Lower leg skin (tissue), 4 donors: ENCODE results near the gene UBE2V1. TPM values are rescaled to one million over a fixed set of nuclear protein-coding genes. Genes with fewer than 3 reads are reported as not detected.

Experiments
- DNase-seq, 2 donors: peaks; one replicate each; pipeline ENCODE4 v3.0.0-alpha.2; 2019; ENCODE audit warnings: low spot score in 2 of 2
- H3K4me3 ChIP-seq: fragments of 200-600 bp; sonication (generic); 2 replicates; pipeline ENCODE4 v1.5.1; 2017; ENCODE audit warnings: mild to moderate bottlenecking, low read depth; ENCODE audit not compliant: poor library complexity, severe bottlenecking
- POLR2A ChIP-seq, 2 donors: fragments of 450-650 bp; IDR thresholded peaks; one replicate each; pipeline ENCODE4 v1.6.1; 2016 to 2017; ENCODE audit warnings: antibody characterized with exemption in 2 of 2, mild to moderate bottlenecking in 1 of 2, moderate library complexity in 1 of 2
- WGBS, 2 donors: methylation state at CpG; one replicate each; pipeline ENCODE4 v1.1.5; 2018; 5-methylcytosine and 5-hydroxymethylcytosine counted together
- intact Hi-C: fragments of 100-400 bp; cut with DNase I; formaldehyde crosslinking; loops from one replicate; pipeline ENCODE4 v1.15.0; 2023; ENCODE audit warnings: low total_unique reads
- total RNA-seq, 4 donors: library from RNA; depleted of rRNA; stranded (reverse); fragments of >200 nt; gene quantifications; one replicate each; pipeline ENCODE4 v1.1.0, GENCODE V29; 2016
- TF ChIP-seq, protein P1 (sequence below), 3 donors: fragments of 450-650 bp; IDR thresholded peaks; one replicate each; pipeline ENCODE4 v1.5.1; 2016; ENCODE audit warnings: antibody characterized with exemption in 3 of 3, mild to moderate bottlenecking in 3 of 3, moderate library complexity in 2 of 3

Gene UBE2V1
- total RNA-seq, 4 donors from 2014 or later, result 50.8 to 105 (median 75.6) TPM

DNA sequence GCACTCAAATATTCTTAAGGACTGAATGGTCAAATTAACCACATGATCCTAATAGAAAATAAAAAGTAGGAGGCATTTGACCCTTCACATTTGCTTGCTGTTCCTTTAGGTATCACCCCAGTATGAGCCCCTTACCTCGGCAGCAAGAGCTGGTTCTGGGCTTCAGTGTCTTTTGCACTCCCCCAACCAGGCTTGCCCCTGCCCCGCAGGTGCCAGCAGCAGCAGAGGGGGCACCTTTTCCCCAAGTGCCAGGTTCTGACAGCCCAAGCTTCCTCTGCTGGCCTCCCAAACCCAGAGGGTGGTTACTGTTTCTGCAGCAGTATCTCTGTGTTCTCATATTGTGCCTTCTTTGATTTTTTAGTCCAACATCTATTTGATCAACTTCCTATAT, 23.2 kb downstream of the UBE2V1 start:
- intact Hi-C loops, result no loop called here
- WGBS, 2 donors, result 83 to 88% methylated on average over 2 of the region's 2 CpGs
- no peak overlapping the region for H3K4me3 ChIP-seq
- peak in 1 of 2 donors; percentile 61 for DNase-seq
- TF ChIP-seq, protein P1, sequence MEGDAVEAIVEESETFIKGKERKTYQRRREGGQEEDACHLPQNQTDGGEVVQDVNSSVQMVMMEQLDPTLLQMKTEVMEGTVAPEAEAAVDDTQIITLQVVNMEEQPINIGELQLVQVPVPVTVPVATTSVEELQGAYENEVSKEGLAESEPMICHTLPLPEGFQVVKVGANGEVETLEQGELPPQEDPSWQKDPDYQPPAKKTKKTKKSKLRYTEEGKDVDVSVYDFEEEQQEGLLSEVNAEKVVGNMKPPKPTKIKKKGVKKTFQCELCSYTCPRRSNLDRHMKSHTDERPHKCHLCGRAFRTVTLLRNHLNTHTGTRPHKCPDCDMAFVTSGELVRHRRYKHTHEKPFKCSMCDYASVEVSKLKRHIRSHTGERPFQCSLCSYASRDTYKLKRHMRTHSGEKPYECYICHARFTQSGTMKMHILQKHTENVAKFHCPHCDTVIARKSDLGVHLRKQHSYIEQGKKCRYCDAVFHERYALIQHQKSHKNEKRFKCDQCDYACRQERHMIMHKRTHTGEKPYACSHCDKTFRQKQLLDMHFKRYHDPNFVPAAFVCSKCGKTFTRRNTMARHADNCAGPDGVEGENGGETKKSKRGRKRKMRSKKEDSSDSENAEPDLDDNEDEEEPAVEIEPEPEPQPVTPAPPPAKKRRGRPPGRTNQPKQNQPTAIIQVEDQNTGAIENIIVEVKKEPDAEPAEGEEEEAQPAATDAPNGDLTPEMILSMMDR (IDR thresholded peaks at IDR 0.05), result no peak
- no peak for TF ChIP-seq POLR2A (IDR thresholded peaks at IDR 0.05)

DNA sequence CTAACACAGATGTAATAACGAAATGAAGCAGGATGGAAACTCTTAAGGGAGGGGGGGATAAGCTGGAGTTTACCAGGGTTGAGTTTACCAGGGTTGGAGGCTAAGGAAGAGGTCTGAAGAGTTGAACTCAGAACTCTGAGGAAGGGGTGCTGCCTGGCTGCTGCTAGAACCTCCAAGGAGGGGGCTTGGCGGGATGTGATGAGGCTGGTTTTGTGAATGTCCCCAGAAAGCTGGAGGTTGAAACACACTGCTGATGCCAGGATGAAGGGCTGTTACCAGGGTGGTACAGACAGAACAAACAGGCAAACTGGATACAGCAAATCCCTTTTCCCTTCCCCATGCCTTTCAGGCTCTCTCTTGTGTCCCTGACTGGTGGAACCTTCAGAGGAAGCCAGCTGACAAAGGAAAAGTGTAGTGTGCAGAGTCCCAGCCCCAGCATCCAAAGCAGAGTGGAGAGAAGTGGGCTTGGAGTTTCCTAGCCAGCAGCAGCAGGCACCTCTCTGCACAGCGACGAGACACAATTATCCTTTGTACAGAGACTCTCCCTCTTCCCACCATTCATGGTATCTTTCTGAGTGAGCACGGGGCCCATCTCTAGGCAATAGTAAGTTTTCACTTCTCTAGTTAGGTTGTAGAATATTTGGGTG, 23.7 kb downstream of the UBE2V1 start:
- intact Hi-C loops, result no loop called here
- DNase-seq, result peak in 1 of 2 donors; percentile 65
- WGBS, 2 donors, result 75 to 82% methylated on average over 5 of the region's 5 CpGs

DNA sequence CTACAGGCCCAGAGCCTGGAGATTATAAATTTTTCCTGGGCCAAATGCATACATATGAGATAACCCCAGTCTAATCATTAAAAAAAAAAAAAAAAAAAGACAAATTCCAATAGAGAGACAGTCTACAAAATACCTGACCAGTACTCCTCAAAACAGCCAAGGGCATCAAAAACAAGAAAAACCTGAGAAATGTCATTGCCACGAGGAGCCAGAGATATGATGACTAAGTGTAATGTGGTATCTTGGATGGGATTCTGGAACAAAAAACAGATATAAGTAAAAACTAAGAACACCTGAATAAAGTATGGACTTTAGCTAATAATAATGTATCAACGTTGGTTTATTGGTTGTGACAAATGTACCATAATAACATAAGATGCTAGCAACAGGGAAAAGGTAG, 24.9 kb downstream of the UBE2V1 start:
- 37 to 42% methylated on average over 2 of the region's 2 CpGs for WGBS, 2 donors
- no peak overlapping the region for H3K4me3 ChIP-seq
- no peak for DNase-seq
- intact Hi-C loops, result no loop called here
- no peak for TF ChIP-seq POLR2A (IDR thresholded peaks at IDR 0.05)
- TF ChIP-seq, protein P1 (IDR thresholded peaks at IDR 0.05), result no peak

More for the DNA sequence above, 23.7 kb downstream of the UBE2V1 start:
- H3K4me3 ChIP-seq, result no peak overlapping the region
- TF ChIP-seq POLR2A (IDR thresholded peaks at IDR 0.05), result no peak
- TF ChIP-seq, protein P1 (IDR thresholded peaks at IDR 0.05), result no peak

DNA sequence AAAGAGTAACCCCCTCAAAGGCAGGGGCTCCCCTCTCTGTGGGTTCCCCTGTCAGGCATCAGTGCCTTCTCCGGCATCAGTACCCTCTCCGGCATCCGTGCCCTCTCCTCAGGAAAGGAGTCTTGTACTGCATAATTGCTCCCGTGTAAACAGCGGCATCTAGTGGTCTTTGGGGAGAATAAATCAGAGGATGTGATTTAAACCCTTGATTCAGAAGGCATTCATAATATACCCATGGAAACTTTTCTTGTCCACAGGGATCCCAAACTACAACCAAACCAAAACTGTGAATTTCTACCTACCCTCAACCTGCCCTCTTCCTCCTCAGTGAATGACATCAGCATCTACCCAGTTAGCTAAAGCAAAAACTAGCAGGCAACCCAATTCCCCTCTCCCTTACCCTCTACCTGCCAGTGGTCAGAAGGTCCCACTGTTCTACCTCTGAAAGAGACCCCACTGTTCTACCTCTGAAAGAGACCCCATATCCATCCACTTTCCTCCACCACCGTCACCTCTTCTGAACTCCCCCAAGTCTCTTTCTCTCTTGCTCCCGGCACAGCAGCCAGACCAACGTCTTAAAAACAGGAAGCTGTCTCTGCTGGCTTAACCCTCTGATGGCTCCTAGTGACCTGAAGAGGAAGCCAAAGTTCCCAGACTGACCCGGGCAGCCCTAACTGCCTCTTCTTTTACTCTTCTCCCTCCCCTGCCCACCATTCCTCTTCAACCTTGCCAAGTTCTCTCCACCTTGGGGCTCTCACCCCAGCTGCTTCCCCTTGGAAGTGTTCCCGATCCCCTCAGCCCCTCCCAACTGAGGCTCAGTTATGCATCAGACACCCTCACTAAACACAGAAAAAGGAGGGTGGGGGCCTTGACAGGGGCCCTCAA, 27.2 kb downstream of the UBE2V1 start:
- no peak overlapping the region for H3K4me3 ChIP-seq
- 1 to 6% methylated on average over 10 of the region's 10 CpGs for WGBS, 2 donors
- peak in 1 of 2 donors; percentile 84 for DNase-seq
- intact Hi-C loops, result no loop called here
- TF ChIP-seq POLR2A (IDR thresholded peaks at IDR 0.05), result no peak
- TF ChIP-seq, protein P1 (IDR thresholded peaks at IDR 0.05), result no peak

DNA sequence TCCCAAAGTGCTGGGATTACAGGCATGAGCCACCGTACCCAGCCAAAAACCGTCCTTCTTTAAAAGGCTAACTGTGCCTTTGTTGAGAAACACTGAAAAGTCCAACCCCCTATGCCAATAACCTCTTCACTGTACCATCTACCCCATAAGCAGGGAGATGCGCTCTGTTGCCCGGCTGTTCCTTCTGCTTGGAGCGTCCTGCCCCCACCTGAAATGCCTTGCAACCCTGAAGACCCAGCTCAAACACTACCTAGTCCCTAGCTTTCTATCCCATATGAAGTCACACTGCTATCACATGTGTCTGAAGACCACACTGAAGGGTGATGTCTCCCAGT, 27.8 kb downstream of the UBE2V1 start:
- intact Hi-C loops, result no loop called here
- WGBS, 2 donors, result 76 to 80% methylated on average over 5 of the region's 5 CpGs

More for the DNA sequence above, 27.8 kb downstream of the UBE2V1 start:
- H3K4me3 ChIP-seq, result no peak overlapping the region
- peak in 1 of 2 donors; percentile 74 for DNase-seq
- TF ChIP-seq POLR2A (IDR thresholded peaks at IDR 0.05), result no peak
- TF ChIP-seq, protein P1 (IDR thresholded peaks at IDR 0.05), result no peak
